ENCODE measurements around the gene SH3PXD2B.

DNA sequence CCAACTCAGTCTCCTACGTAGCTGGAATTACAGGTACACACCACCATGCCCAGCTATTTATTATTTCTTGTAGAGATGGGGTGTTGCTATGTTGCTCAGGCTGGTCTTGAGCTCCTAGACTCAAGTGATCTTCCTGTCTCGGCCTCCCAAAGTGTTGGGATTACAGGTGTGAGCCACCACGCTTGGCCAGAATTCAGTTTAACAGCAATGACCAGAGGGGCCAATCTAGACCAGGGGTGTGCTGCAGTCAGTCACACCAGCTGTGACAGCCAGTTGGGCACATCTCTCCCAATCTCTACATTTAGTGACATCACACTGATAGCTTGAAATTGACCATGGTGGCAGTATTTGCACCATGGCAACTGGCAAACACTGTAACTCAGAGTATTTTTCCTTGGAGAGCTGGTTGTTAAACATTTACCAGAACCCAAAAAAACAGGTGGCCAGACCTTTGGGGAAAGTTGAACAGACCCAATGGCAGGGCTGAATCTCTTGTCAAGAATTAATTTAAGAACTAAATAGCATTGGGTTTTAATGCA lies 103.0 kb downstream of the SH3PXD2B start:
- TF ChIP-seq, protein P1, sequence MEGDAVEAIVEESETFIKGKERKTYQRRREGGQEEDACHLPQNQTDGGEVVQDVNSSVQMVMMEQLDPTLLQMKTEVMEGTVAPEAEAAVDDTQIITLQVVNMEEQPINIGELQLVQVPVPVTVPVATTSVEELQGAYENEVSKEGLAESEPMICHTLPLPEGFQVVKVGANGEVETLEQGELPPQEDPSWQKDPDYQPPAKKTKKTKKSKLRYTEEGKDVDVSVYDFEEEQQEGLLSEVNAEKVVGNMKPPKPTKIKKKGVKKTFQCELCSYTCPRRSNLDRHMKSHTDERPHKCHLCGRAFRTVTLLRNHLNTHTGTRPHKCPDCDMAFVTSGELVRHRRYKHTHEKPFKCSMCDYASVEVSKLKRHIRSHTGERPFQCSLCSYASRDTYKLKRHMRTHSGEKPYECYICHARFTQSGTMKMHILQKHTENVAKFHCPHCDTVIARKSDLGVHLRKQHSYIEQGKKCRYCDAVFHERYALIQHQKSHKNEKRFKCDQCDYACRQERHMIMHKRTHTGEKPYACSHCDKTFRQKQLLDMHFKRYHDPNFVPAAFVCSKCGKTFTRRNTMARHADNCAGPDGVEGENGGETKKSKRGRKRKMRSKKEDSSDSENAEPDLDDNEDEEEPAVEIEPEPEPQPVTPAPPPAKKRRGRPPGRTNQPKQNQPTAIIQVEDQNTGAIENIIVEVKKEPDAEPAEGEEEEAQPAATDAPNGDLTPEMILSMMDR (IDR thresholded peaks at IDR 0.05), result no peak
- no peak for TF ChIP-seq POLR2AphosphoS5 (IDR thresholded peaks at IDR 0.05)
- no peak for TF ChIP-seq POLR2A (IDR thresholded peaks at IDR 0.05)
